HG03139 (cell line): ENCODE measurements around the gene PITPNM2.

Source experiments
- ATAC-seq: cut with Tn5 transposase; IDR thresholded peaks from one replicate; pipeline ENCODE4 v1.9.1; 2021; ENCODE audit not compliant: unreplicated experiment

PITPNM2 gene

GRCh38 chr12:123145211-123145610, 5.7 kb downstream of the PITPNM2 start:
- no peak for ATAC-seq

- no peak for ATAC-seq
Observed at GRCh38 chr12:123143736-123144461, 7.0 kb downstream of the PITPNM2 start.

GRCh38 chr12:123142921-123143735, 7.8 kb downstream of the PITPNM2 start:
- no peak for ATAC-seq

GRCh38 chr12:123142518-123142840, 8.4 kb downstream of the PITPNM2 start:
- no peak for ATAC-seq

GRCh38 chr12:123141615-123142517, 9.0 kb downstream of the PITPNM2 start:
- ATAC-seq, result no peak

- ATAC-seq, result no peak
Observed at GRCh38 chr12:123140676-123141614, 9.9 kb downstream of the PITPNM2 start.

- no peak for ATAC-seq
Observed at GRCh38 chr12:123139926-123140675, 10.8 kb downstream of the PITPNM2 start.

- ATAC-seq, result no peak
Observed at GRCh38 chr12:123135688-123136087, 15.2 kb downstream of the PITPNM2 start.

- ATAC-seq, result no peak
Observed at GRCh38 chr12:123134826-123135225, 16.1 kb downstream of the PITPNM2 start.

- no peak for ATAC-seq
Observed at GRCh38 chr12:123134271-123134671, 16.6 kb downstream of the PITPNM2 start.

GRCh38 chr12:123133701-123134100, 17.2 kb downstream of the PITPNM2 start:
- no peak for ATAC-seq

GRCh38 chr12:123132951-123133619, 17.8 kb downstream of the PITPNM2 start:
- ATAC-seq, result no peak

GRCh38 chr12:123131879-123132402, 18.9 kb downstream of the PITPNM2 start:
- no peak for ATAC-seq

- no peak for ATAC-seq
Observed at GRCh38 chr12:123131291-123131832, 19.5 kb downstream of the PITPNM2 start.

GRCh38 chr12:123129621-123130020, 21.3 kb downstream of the PITPNM2 start:
- ATAC-seq, result no peak

GRCh38 chr12:123127182-123127495, 23.8 kb downstream of the PITPNM2 start:
- no peak for ATAC-seq

GRCh38 chr12:123126294-123127181, 24.4 kb downstream of the PITPNM2 start:
- ATAC-seq, result no peak

GRCh38 chr12:123122626-123123025, 28.3 kb downstream of the PITPNM2 start:
- no peak for ATAC-seq
